Nephron (organoid): ENCODE measurements around the gene PTPN2.

Experiments used
- H3K27ac Mint-ChIP-seq, 3 experiments: 2 replicates each; pipeline ENCODE4 v1.8.0; 2020; ENCODE audit warnings: mixed read lengths in 3 of 3, mild to moderate bottlenecking in 2 of 3, moderate library complexity in 1 of 3
- H3K27me3 Mint-ChIP-seq: 2 replicates; pipeline ENCODE4 v1.8.0; 2021; ENCODE audit warnings: low read depth, mild to moderate bottlenecking, moderate library complexity, mixed read lengths
- H3K36me3 Mint-ChIP-seq: 2 replicates; pipeline ENCODE4 v1.8.0; 2020; ENCODE audit warnings: low read depth, mixed read lengths
- H3K4me1 Mint-ChIP-seq: 2 replicates; pipeline ENCODE4 v1.8.0; 2020; ENCODE audit warnings: mixed read lengths
- H3K4me3 Mint-ChIP-seq, 3 experiments: 2 replicates each; pipeline ENCODE4 v1.8.0; 2020; ENCODE audit warnings: mild to moderate bottlenecking in 3 of 3, mixed read lengths in 3 of 3, moderate library complexity in 2 of 3
- H3K9me3 Mint-ChIP-seq: 2 replicates; pipeline ENCODE4 v1.8.0; 2020; ENCODE audit warnings: mixed read lengths
- TF ChIP-seq, protein P1 (sequence below), 3 experiments: fragments of 200-600 bp; sonication (generic); IDR thresholded peaks; one replicate each; pipeline ENCODE4 v1.5.0; 2021; ENCODE audit warnings: antibody characterized with exemption in 3 of 3; ENCODE audit not compliant: unreplicated experiment in 3 of 3

PTPN2 gene

DNA sequence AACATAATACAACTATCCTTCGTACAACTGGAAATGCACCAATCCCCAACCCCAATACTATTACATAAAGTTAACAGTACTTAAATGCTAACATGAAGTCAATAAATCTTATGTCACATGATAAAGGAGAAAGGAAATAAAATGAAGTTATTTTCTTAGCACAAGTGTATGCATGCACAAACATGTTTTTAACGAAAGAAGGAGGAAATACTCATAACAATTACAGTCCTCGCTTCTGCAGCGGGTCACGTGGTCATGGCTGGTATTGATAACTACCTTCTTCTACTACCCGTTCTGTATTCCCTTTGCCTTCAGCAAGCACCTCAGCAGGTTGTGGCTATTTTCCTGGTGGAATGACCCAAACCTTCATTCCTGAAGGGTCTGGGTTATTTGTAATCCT, 129.5 kb downstream of the PTPN2 start:
- Mint-ChIP-seq H3K4me3 (no peak overlapping the region), H3K27me3 (peaks cover 4% of the 10 kb centered on the region), H3K9me3 (no peaks in the 10 kb centered on the region), H3K4me1 (no peaks in the 10 kb centered on the region), H3K27ac (no peak overlapping the region), H3K36me3 (no peaks in the 10 kb centered on the region)
- TF ChIP-seq, protein P1, sequence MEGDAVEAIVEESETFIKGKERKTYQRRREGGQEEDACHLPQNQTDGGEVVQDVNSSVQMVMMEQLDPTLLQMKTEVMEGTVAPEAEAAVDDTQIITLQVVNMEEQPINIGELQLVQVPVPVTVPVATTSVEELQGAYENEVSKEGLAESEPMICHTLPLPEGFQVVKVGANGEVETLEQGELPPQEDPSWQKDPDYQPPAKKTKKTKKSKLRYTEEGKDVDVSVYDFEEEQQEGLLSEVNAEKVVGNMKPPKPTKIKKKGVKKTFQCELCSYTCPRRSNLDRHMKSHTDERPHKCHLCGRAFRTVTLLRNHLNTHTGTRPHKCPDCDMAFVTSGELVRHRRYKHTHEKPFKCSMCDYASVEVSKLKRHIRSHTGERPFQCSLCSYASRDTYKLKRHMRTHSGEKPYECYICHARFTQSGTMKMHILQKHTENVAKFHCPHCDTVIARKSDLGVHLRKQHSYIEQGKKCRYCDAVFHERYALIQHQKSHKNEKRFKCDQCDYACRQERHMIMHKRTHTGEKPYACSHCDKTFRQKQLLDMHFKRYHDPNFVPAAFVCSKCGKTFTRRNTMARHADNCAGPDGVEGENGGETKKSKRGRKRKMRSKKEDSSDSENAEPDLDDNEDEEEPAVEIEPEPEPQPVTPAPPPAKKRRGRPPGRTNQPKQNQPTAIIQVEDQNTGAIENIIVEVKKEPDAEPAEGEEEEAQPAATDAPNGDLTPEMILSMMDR (IDR thresholded peaks at IDR 0.05; ENCODE audit: unreplicated experiment in 3 of 3), result no peak

- Mint-ChIP-seq H3K36me3 (no peaks in the 10 kb centered on the region), H3K27ac (no peak overlapping the region), H3K4me1 (no peaks in the 10 kb centered on the region), H3K4me3 (no peak overlapping the region), H3K9me3 (no peaks in the 10 kb centered on the region), H3K27me3 (peaks cover 4% of the 10 kb centered on the region)
- TF ChIP-seq, protein P1 (IDR thresholded peaks at IDR 0.05; ENCODE audit: unreplicated experiment in 3 of 3), result no peak
Observed at GRCh38 chr18:12751891-12752290, 132.1 kb downstream of the PTPN2 start.

DNA sequence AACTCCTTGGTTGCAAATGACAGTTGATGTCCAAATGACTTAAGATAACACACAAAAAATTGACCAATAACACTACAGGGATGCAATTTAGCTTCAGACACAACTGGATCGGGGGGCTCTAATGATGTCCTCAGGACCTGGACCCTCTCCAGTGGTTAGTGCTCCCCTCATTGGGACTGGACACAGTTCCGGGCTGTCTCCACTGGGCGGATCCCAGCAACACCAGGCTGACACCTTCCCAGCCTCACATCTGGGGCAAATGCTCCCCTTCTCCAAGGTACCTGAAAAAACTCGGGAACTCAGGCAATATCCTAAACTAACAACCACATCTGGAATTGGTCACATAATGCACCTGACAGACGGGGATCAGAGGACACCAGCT, 132.5 kb downstream of the PTPN2 start:
- H3K4me1 Mint-ChIP-seq, result no peaks in the 10 kb centered on the region
- H3K4me3 Mint-ChIP-seq, result no peak overlapping the region
- H3K36me3 Mint-ChIP-seq, result no peaks in the 10 kb centered on the region
- H3K27ac Mint-ChIP-seq, result no peak overlapping the region
- TF ChIP-seq, protein P1 (IDR thresholded peaks at IDR 0.05; ENCODE audit: unreplicated experiment in 3 of 3), result no peak
- no peaks in the 10 kb centered on the region for H3K9me3 Mint-ChIP-seq
- H3K27me3 Mint-ChIP-seq, result peaks cover 4% of the 10 kb centered on the region

- Mint-ChIP-seq H3K9me3 (no peaks in the 10 kb centered on the region), H3K4me3 (no peak overlapping the region), H3K27ac (no peak overlapping the region), H3K27me3 (peaks cover 4% of the 10 kb centered on the region), H3K36me3 (no peaks in the 10 kb centered on the region), H3K4me1 (no peaks in the 10 kb centered on the region)
- TF ChIP-seq, protein P1 (IDR thresholded peaks at IDR 0.05; ENCODE audit: unreplicated experiment in 3 of 3), result no peak
Observed at GRCh38 chr18:12750715-12751502, 133.1 kb downstream of the PTPN2 start.

GRCh38 chr18:12750076-12750714, 133.8 kb downstream of the PTPN2 start:
- no peaks in the 10 kb centered on the region for H3K4me1 Mint-ChIP-seq
- H3K36me3 Mint-ChIP-seq, result no peaks in the 10 kb centered on the region
- no peak overlapping the region for H3K4me3 Mint-ChIP-seq
- TF ChIP-seq, protein P1 (IDR thresholded peaks at IDR 0.05; ENCODE audit: unreplicated experiment in 3 of 3), result no peak
- H3K9me3 Mint-ChIP-seq, result no peaks in the 10 kb centered on the region
- H3K27me3 Mint-ChIP-seq, result peaks cover 4% of the 10 kb centered on the region
- no peak overlapping the region for H3K27ac Mint-ChIP-seq

DNA sequence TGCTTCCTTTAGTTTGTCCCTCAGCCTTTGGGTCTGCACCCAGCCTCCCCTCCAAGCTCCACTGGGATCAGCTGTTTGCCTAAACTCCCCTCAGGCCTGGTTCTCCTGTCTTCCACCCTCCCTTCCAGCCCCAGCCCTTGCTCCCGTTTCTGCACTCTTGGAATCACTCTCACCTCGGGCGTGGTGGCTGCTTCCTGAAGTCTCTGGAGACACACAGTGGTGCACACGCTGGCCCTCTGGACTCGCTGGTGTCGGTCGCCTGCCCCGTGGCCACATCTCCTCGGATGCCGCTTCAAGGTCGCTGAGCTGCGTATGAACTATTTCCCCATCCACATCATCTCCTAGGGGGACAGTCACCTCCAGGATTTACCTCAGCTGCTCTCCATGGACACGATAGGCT, 134.9 kb downstream of the PTPN2 start:
- no peaks in the 10 kb centered on the region for H3K9me3 Mint-ChIP-seq
- no peak overlapping the region for H3K27ac Mint-ChIP-seq
- H3K4me3 Mint-ChIP-seq, result no peak overlapping the region
- TF ChIP-seq, protein P1 (IDR thresholded peaks at IDR 0.05; ENCODE audit: unreplicated experiment in 3 of 3), result no peak
- H3K4me1 Mint-ChIP-seq, result no peaks in the 10 kb centered on the region
- H3K27me3 Mint-ChIP-seq, result peaks cover 4% of the 10 kb centered on the region
- no peaks in the 10 kb centered on the region for H3K36me3 Mint-ChIP-seq
